ENCODE measurements around the gene NFKBIE.

DNA sequence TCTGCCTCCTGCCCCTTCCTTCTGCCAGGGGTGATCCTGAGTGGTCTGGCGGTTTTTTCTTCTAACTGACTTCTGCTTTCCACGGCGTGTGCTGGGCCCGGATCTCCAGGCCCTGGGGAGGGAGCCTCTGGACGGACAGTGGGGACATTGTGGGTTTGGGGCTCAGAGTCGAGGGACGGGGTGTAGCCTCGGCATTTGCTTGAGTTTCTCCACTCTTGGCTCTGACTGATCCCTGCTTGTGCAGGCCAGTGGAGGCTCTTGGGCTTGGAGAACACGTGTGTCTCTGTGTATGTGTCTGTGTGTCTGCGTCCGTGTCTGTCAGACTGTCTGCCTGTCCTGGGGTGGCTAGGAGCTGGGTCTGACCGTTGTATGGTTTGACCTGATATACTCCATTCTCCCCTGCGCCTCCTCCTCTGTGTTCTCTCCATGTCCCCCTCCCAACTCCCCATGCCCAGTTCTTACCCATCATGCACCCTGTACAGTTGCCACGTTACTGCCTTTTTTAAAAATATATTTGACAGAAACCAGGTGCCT is 31.7 kb downstream of the NFKBIE start:
- TF ChIP-seq, protein P1, sequence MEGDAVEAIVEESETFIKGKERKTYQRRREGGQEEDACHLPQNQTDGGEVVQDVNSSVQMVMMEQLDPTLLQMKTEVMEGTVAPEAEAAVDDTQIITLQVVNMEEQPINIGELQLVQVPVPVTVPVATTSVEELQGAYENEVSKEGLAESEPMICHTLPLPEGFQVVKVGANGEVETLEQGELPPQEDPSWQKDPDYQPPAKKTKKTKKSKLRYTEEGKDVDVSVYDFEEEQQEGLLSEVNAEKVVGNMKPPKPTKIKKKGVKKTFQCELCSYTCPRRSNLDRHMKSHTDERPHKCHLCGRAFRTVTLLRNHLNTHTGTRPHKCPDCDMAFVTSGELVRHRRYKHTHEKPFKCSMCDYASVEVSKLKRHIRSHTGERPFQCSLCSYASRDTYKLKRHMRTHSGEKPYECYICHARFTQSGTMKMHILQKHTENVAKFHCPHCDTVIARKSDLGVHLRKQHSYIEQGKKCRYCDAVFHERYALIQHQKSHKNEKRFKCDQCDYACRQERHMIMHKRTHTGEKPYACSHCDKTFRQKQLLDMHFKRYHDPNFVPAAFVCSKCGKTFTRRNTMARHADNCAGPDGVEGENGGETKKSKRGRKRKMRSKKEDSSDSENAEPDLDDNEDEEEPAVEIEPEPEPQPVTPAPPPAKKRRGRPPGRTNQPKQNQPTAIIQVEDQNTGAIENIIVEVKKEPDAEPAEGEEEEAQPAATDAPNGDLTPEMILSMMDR (IDR thresholded peaks at IDR 0.05 in 2 of 3, conservative IDR thresholded peaks at IDR 0.05 in 1 of 3; ENCODE audit: borderline replicate concordance in 1 of 3, insufficient read depth in 1 of 3, low read depth in 2 of 3, low read length in 2 of 3), result no peak
- TF ChIP-seq, protein P2, sequence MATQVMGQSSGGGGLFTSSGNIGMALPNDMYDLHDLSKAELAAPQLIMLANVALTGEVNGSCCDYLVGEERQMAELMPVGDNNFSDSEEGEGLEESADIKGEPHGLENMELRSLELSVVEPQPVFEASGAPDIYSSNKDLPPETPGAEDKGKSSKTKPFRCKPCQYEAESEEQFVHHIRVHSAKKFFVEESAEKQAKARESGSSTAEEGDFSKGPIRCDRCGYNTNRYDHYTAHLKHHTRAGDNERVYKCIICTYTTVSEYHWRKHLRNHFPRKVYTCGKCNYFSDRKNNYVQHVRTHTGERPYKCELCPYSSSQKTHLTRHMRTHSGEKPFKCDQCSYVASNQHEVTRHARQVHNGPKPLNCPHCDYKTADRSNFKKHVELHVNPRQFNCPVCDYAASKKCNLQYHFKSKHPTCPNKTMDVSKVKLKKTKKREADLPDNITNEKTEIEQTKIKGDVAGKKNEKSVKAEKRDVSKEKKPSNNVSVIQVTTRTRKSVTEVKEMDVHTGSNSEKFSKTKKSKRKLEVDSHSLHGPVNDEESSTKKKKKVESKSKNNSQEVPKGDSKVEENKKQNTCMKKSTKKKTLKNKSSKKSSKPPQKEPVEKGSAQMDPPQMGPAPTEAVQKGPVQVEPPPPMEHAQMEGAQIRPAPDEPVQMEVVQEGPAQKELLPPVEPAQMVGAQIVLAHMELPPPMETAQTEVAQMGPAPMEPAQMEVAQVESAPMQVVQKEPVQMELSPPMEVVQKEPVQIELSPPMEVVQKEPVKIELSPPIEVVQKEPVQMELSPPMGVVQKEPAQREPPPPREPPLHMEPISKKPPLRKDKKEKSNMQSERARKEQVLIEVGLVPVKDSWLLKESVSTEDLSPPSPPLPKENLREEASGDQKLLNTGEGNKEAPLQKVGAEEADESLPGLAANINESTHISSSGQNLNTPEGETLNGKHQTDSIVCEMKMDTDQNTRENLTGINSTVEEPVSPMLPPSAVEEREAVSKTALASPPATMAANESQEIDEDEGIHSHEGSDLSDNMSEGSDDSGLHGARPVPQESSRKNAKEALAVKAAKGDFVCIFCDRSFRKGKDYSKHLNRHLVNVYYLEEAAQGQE (IDR thresholded peaks at IDR 0.05; ENCODE audit: low read depth), result no peak
- TF ChIP-seq SP1 (IDR thresholded peaks at IDR 0.05; ENCODE audit: low read depth) (no peak), EZH2phosphoT487 (IDR thresholded peaks at IDR 0.05; ENCODE audit: borderline replicate concordance) (no peak), EGR1 (IDR thresholded peaks at IDR 0.05; ENCODE audit: low read depth) (no peak), POLR2AphosphoS5 (IDR thresholded peaks at IDR 0.05; ENCODE audit: low read depth, low read length) (no peak)

Data from HCT116 (cell line).